GM18873 (cell line): ENCODE results near the gene BIRC6.
"Not testable (repeated sequence)": the region's sequence is repeated elsewhere in the genome, so short reads cannot be mapped to it uniquely, and the experiment has no call there.

ENCODE experiments used
- ATAC-seq: cut with Tn5 transposase; IDR thresholded peaks from one replicate; pipeline ENCODE4 v1.9.1; 2021; ENCODE audit warnings: mild to moderate bottlenecking, moderate library complexity, moderate number of reproducible peaks; ENCODE audit not compliant: unreplicated experiment, low FRiP score

The BIRC6 gene

DNA sequence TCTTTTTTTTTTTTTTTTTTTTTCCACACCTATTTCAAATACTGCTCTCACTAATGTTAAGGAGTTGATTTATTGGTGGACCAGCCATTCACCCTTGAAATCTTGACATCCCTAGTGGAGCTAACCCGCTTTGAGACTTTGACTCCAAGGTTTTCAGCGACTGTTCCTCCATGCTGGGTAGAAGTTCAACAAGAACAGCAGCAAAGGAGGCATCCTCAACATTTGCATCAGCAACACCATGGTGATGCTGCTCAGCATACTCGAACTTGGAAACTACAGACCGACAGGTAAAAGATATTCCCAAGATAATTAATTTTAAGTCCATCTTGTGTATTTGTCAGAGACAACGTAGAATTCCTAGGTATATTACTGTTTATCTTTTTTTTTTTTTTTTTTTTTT is 74.0 kb downstream of the BIRC6 start:
- ATAC-seq, result no peak

DNA sequence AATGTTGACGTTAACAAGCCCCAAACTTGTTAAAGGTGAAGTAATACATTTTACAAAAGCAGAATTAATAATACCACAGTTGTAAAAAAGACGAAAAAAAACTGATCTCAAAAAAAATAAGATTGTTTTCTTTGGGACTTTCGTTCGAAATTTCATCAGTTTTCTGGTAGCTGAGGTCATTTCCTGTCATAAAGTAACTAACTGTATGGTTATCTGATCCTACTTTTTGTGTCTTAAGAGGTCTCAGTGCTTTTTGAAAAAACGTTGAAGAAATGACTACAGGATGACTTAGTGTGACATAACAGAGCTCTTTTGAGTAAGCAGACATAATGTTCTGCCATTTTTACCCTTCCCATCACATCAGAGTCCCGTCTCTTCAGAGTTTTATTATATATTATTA is 79.3 kb downstream of the BIRC6 start:
- no peak for ATAC-seq

DNA sequence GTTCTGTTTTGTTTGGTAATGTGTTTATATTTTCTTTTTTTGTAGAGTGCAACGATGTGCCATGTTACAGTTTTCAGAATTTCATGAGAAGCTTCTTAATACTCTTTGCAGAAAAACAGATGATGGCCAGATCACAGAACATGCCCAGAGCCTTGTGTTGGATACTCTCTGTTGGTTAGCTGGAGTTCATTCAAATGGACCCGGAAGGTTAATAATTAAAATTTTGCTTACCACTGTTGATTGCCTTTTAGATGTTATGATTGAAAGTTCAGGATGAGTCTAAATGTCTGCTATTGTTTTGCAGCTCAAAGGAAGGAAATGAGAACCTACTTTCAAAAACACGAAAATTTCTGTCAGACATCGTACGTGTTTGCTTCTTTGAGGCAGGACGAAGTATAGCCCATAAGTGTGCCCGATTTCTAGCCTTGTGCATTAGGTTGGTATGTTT is 85.2 kb downstream of the BIRC6 start:
- no peak for ATAC-seq

DNA sequence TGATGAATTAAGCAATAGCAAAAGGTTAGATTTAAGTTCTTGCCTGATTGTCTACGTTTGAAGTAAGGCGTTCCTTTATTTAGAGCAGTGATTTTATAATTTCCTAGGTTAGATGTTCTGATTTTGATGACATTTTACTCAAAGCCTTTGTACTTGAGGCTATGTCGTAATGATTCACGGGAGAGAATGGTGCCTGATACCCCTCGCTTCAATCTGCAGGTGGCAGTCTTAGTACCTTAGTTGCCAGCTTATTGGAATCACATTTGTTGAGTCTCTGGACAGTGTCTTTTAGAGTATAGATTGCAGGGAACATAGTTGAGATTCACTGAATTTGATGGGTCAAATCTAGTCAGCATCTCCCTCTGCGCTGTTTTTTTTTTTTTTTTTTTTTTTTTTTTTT is 89.5 kb downstream of the BIRC6 start:
- ATAC-seq, result no peak

DNA sequence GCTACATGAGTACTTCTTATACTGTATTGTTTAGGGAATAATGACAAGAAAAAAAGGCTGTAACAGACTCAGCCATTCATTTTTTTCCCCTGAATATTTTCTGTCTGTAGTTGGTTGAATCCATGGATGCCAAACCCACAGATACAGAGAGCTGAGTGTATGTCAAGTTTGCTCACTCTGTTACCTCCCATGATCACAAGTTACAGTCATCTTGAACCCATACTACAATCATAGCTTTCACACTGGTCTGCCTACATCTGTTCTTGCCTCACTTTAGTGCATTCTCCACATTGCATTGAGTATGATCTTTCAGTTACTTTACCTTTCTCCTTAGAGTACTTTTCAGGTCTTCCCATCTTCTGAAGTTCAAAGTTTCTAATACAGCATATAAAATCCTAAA is 94.0 kb downstream of the BIRC6 start:
- no peak for ATAC-seq

DNA sequence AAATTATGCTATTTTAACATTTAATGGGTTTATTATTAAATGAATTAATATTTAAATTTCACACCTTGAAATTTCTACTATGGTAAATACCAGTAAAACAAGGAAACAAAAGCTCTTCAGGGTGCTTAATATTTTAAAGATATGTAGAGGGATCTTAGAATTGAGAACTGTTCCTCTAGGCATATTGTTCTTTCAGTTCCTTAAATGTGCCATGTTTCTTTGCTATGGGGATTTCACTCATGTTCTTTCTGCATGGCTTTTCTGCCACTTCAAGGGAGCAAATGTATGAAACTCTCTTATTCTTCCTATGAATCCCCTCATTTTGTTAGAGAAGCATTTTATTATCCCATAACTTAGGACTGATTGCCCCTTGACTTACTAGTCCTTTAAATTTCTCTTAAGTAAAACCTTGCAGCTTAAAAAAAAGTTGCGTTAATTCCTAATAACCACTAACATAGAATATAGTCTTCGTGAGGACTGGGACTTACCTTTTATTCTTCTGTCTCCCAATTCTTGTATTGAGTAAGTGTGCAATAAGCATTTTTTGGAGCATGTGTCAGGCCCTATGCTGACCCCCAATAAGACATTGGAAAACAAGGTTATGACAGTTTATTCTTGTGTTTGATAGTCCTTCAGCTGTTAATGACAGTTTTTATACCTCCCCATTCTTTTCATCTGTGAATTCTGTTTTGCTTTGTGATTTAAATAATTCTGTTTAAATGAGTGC is 95.7 kb downstream of the BIRC6 start:
- no peak for ATAC-seq

DNA sequence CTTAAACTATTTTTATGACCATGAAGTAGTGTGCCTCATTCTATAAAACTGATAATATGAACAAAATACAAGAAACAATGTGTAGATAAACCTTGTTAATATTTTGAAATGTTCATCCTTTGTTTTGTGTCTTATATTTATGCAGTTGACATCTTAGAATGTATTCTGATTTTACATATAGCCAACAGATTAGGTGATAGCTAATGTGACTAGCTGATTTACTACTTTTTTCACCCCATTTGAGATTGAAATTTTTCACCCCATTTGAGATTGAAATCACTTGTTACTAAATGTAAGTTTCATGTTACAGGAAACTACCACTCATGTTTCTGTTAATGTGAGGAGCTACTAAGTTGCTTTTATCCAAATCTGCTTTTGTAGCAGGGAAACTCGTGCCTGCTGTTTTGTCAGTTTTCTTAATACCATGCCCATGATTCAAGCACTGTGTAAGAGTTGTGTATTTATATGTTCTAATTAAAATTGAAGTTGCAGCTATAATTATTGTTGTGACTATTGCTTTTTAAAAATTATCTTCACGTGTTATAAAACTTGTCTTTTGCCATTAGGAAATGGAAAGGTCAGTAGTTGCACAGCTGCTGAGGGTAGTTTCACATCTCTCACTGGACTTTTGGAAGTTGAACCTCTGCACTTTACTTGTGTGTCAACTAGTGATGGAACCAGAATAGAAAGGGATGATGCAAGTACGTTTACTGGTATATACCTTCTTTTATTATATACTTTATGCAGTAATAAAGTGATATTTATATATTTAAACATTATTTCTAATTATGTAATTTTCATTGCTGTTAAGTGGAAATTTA is 96.6 kb downstream of the BIRC6 start:
- no peak for ATAC-seq

DNA sequence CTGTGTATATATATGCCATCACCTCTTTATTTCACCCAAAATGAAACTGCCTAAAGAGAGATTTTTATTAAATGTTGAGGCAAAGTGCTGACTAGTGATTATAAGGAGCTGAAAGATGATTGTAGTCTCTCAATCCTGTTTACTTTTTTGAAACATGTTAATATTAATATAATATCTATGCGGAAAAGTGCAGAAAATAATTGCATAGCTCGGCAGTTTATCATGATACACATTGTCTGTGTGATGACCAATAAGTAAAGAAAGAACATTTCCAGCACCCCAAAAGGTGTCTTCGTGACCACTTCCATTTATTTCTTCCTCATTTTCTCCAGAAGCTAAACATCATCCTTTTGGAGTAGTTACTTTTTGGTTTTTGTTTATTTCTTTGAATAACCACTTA is 99.0 kb downstream of the BIRC6 start:
- no peak for ATAC-seq

DNA sequence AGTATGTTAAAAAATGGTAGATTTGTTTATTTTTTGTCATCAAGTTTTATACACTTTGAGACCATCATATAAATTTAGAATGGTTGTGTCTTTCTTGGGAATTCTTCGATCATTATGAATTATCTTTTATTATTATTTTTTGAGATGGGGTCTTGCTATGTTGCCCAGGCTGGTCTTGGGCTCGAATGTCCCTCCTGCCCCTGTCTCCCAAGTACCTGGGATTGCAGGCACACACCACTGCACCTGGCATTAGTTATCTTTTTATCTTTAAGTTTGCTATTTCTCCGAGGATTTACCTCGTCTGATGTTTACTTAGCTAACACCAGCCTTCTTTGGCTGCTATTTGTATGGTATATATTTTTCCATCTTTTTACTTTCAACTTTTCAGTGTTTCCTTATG is 100.0 kb downstream of the BIRC6 start:
- ATAC-seq, result no peak

DNA sequence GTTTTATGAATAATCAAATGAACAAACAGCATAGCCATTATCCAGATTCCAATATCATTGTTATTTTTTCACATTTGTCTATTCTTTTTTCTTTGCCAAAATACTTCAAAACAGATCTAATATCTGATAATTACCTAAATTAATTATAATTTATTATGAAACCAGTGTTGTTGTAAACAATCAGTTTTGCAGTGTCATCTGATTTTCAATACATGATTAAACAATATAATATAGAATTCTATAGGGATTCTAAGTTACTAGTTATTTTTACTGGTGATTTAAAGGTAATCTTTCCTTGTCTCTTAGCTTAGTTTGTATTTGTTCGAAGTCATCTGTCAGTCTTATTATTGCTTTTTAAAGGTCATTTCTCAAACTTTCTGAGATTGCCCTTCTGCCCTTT is 101.0 kb downstream of the BIRC6 start:
- no peak for ATAC-seq

DNA sequence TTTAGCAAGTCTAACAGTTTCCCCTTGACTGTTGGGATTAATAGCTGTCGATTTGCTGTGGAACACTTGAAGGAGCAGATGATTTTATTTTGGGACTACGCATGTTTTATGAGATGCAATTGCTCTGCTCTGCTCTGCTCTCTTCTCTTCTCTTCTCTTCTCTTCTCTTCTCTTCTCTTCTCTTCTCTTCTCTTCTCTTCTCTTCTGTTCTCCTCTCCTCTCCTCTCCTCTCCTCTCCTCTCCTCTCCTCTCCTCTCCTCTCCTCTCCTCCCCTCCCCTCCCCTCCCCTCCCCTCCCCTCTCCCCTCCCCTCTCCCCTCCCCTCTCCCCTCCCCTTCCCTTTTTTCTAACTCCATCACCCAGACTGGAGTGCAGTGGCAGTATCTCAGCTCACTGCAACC is 104.0 kb downstream of the BIRC6 start:
- ATAC-seq, result not testable (repeated sequence)

DNA sequence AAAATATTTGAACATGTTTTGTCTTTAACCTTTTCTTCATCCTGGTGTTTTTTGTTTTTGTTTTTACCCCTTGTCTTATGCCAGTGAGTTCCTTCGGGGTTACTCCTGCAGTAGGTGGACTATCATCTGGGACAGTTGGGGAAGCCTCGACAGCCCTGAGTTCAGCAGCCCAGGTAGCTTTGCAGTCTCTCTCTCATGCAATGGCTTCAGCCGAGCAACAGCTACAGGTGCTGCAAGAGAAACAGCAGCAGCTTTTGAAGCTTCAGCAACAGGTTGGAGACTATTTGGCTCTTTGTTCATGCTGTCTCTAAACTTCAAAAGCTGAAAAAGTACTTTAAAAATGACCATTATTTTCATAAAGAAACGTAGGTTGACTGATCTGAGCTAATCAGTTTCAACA is 106.3 kb downstream of the BIRC6 start:
- no peak for ATAC-seq

DNA sequence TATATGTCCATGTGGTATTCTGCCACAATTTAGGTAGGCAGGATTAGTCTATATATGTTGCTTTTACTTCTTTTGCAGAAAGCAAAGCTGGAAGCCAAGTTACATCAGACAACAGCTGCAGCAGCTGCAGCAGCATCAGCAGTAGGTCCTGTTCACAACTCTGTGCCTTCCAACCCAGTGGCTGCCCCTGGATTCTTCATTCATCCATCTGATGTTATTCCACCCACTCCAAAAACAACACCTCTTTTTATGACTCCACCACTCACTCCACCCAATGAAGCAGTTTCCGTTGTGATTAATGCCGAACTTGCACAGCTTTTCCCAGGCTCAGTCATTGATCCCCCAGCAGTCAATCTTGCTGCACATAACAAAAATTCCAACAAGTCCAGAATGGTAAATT is 107.6 kb downstream of the BIRC6 start:
- ATAC-seq, result no peak

DNA sequence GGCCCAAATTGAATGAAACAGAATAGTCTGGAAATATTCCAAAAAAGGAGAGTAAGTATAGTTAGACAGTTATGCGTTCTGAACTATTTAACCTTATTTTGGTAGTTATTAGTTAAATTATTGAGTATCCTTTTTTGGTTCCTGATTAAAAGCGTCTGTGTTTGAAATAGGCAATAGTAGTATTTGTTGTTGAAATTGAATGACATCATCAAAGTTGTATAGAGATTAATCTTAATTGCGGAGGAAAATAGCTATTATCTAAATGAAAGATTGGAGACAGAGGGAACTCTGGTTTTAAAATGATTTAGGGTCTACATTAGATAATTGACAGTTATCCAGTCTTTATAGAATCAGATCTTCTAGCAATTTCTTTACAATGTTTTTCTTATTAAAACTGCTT is 115.8 kb downstream of the BIRC6 start:
- no peak for ATAC-seq

DNA sequence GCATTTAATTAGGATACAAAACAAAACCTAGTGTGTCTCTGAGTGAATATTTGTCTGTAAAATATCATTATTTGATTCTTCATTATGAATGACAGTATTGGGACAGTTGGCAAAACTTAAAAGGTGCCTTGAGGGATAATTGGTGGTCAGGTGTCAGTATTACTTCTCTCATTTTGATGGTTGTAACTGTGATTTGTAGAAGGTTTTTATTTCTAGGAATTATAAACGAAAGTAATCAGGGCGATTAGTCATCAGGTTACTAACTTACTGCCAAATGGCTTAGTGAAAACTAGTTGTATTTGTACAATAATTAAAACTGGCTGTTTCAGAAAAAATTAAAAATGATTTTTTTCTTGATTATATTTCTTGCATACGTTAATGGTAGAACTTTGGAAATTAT is 117.6 kb downstream of the BIRC6 start:
- no peak for ATAC-seq

DNA sequence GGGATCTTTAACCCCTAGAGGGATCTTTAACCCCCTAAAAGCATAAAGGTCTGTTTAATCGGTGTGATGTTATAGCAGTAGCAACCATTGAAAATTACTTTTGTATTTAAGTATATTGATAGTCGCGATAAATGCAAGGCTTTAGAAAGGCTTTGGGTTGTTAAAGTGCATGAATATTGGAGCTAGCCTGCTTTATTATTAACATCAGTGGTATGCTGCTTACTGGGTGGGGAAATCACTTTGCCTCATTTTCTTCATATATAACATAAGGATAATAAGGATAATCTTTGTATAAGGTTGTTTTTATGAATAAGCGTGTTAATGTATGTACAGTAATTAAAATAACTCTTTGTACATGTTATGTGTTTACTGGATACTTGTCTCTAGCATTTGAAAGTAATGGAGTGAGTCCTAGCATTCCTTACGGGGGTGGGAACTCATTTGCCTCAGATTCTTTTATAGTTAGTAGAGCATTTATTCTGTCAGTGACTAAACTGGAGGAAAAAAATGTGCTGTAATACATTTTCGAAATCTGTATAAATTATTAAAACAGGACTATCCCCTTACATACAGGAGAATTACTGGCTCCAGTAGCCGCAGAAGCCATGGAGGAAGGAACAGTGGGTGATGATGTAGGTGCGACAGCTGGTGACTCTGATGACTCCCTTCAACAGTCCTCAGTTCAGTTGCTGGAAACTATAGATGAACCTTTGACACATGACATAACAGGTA is 122.2 kb downstream of the BIRC6 start:
- ATAC-seq, result no peak

DNA sequence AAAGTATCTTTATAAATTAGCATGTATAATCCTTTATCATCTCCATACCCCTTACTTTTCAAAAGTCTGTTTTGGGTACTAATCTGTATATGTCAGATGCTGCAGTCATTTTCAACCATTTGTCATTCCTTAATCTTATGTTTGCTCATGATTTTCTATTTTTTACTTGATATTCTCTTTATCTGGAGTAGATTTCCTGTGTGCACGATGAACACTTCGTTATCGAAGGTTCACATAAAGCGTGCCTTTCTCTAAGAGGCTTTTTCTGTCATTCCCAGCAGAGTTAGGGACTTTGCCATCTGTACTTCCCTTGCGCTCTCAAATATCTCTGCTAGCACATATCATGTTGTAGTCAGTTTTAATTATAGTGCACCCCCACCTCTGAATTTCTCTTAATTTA is 123.2 kb downstream of the BIRC6 start:
- no peak for ATAC-seq

DNA sequence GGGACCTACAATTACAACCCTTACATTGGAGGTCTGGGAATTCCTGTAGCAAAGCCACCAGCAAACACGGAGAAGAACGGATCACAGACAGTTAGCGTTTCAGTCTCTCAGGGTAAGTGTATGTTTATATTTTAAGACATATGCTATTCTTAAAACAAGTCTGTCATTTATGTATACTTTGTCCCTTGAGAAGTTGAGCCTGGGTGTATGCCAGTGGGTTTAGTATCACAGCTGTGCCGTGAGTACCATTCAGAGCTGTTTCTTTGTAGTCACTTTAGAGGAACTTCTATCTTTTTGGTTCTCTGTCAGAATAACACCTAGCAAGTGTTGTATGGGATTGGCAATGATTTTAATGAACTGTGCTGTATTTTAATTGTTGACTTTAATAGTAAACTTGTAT is 125.6 kb downstream of the BIRC6 start:
- no peak for ATAC-seq

DNA sequence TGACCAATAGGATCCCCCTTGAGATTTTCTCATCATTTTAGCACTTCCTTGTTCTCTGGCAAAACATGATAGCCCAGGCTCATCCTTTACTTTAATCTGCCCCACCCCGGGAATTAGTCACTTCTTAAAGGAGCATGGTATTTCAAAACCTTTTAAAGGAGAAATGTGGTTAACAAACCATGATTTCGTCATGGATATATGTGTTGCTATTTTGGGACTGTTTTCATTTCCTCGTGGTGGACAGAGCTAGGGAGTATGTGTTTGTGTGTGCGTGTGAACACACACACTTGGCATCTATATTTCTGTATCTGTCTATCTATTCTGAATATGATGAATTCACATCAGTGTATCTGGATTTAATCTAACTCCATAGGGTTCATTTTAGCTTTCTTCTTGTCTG is 128.1 kb downstream of the BIRC6 start:
- ATAC-seq, result no peak

DNA sequence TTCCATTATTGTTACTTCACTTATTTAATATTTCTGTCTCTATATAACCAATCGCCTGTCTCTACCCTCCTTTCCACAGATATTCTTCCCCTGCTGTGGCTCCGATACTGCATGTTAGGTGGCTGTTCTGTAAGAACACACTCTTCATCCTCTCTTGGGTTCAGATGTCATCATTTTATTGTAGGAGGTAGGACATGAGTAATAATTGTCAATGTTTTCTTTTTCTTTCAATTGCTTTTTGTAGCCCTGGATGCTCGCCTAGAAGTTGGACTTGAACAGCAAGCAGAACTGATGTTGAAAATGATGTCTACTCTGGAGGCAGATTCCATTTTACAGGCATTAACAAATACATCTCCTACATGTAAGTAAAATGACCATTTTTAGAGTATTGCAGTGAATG is 128.6 kb downstream of the BIRC6 start:
- ATAC-seq, result no peak

DNA sequence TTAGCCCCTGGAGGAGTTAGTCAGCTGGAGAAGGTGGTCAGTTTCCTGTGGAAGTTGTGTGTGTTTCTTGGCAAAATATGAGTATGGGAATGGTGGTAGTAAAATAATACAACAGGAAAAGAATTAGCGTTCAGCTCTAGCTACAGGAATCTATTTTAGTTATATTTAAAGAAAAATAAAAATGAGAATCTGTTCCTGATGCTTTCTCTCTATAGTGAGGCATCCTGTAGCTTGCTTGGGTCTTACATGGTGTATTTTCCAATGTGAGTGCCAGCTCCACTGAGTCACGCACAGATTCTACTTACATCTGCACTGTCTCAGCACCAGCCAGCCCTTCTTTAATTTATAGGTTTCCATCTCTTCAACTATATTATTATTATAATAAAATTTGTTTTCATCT is 132.2 kb downstream of the BIRC6 start:
- no peak for ATAC-seq
